Activated naive CD4-positive, alpha-beta T cell treated with anti-CD3 and anti-CD28 coated beads, Interleukin-2, amount 50 U/mL, for 16 hours (primary cell): ENCODE measurements around the gene PPP1R1A.

Experiments used
- DNase-seq: peaks from one replicate; pipeline ENCODE4 v3.0.0-alpha.2; 2020

PPP1R1A gene

GRCh38 chr12:54588110-54588889 lies at the start of gene PPP1R1A:
TSS of gene PPP1R1A (minus strand) at chr12:54588659. CDS start at chr12:54588488, 171 bp downstream.
- DNase-seq = no peak

GRCh38 chr12:54634795-54635194 lies 46.3 kb upstream of the PPP1R1A start, which contains the start of gene LACRT:
TSS of gene LACRT (minus strand) at chr12:54634895. CDS start at chr12:54634841, 54 bp downstream.
- no peak for DNase-seq

- DNase-seq = no peak
These were observed 43.7 kb upstream of the PPP1R1A start for GRCh38 chr12:54631988-54632728.

- DNase-seq = no peak
These were observed 43.1 kb upstream of the PPP1R1A start for GRCh38 chr12:54631551-54631950.

- DNase-seq = no peak
These were observed 41.5 kb upstream of the PPP1R1A start for GRCh38 chr12:54629925-54630324.

GRCh38 chr12:54628186-54628846 lies 39.9 kb upstream of the PPP1R1A start:
- no peak for DNase-seq

- DNase-seq = no peak
These were observed 38.8 kb upstream of the PPP1R1A start for GRCh38 chr12:54627304-54627703.

GRCh38 chr12:54625598-54625997 lies 37.1 kb upstream of the PPP1R1A start:
- no peak for DNase-seq

- no peak for DNase-seq
These were observed 36.1 kb upstream of the PPP1R1A start for GRCh38 chr12:54624315-54625279.

GRCh38 chr12:54622463-54623183 lies 34.2 kb upstream of the PPP1R1A start:
- no peak for DNase-seq

- DNase-seq = no peak
These were observed 28.6 kb upstream of the PPP1R1A start for GRCh38 chr12:54616933-54617680.

- no peak for DNase-seq
These were observed 23.8 kb upstream of the PPP1R1A start for GRCh38 chr12:54612225-54612750.

- no peak for DNase-seq
These were observed 23.3 kb upstream of the PPP1R1A start for GRCh38 chr12:54611715-54612149.

GRCh38 chr12:54608769-54609168 lies 20.3 kb upstream of the PPP1R1A start:
- DNase-seq = no peak

GRCh38 chr12:54608156-54608555 lies 19.7 kb upstream of the PPP1R1A start:
- no peak for DNase-seq

GRCh38 chr12:54606556-54606955 lies 18.1 kb upstream of the PPP1R1A start:
- DNase-seq = no peak

- no peak for DNase-seq
These were observed 16.9 kb upstream of the PPP1R1A start for GRCh38 chr12:54605138-54605970.

- DNase-seq = no peak
These were observed 16.0 kb upstream of the PPP1R1A start for GRCh38 chr12:54604436-54604835.

GRCh38 chr12:54603872-54604271 lies 15.4 kb upstream of the PPP1R1A start:
- no peak for DNase-seq
